ENCODE measurements around the gene PTBP2.

Gene PTBP2

GRCh38 chr1:96707023-96707422, 14.6 kb upstream of the PTBP2 start:
- Histone ChIP-seq H3K4me1 (no peaks in the 10 kb centered on the region), H3K4me2 (no peak overlapping the region), H4K20me1 (no peaks in the 10 kb centered on the region), H3K27me3 (no peaks in the 10 kb centered on the region), H3K4me3 (no peak overlapping the region), H3K9ac (no peak overlapping the region), H3K36me3 (no peaks in the 10 kb centered on the region), H3K27ac (no peak overlapping the region), H3K9me3 (no peaks in the 10 kb centered on the region)
- TF ChIP-seq Cebpa-rat (IDR thresholded peaks at IDR 0.05) = no peak

DNA sequence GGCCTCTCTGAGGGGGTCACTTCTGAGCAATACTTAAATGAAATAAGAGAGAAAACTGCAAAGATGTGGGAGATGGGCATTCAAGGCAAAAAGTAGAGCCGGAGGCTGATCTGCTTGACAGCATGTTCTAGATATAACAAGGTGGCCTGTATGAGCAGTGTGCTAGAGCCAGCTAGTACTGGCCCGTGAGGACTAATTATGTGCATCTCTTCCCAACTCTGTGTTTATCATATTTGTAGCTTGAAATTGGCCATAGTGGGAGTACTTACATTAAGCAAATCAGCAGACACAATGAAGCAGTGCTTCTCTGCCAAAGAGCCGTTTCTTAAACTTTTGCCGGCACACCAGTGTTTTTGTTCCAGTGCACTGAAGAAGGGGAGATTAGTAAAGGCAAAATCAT, 13.1 kb upstream of the PTBP2 start:
- H3K4me2 ChIP-seq = no peak overlapping the region
- H3K4me3 ChIP-seq = no peak overlapping the region
- no peaks in the 10 kb centered on the region for H3K36me3 ChIP-seq
- H3K27me3 ChIP-seq = no peaks in the 10 kb centered on the region
- H3K9ac ChIP-seq = no peak overlapping the region
- H3K9me3 ChIP-seq = no peaks in the 10 kb centered on the region
- H3K4me1 ChIP-seq = no peaks in the 10 kb centered on the region
- TF ChIP-seq Cebpa-rat (IDR thresholded peaks at IDR 0.05) = no peak
- no peaks in the 10 kb centered on the region for H4K20me1 ChIP-seq
- H3K27ac ChIP-seq = no peak overlapping the region

DNA sequence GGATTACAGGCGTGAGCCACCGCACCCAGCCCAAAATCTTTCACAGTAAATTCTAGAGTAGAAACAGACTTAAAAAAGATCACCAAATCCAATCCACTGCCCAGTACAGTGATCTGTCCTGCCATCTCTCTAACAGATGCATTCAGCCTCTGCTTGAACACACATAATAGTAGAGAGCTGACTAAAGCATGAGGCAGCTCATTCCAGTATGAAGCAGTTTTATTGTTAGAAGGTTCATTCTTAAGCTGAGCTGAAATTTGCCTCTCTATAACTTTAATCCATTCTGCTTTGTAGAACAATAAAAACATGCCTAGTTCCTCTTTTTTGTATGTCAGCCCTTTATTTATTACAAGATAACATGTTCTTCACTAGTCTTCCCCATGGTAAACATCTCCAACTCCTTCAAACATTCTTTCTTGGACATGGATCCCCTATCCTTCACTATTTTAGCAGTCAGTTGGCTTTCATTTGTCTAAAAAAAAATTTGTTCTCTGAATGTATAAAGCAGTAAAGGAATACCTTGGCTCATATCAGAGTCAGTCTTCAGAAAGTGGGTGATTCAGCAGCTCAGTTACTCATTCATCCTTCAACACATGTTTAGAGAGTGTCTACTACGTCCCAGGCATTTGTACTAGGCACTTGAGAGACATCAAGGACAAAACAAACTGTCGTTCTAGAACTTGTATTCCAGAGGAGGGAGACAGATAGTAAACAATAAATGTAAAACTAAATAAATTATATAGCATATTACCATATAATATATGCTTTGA, 10.7 kb upstream of the PTBP2 start:
- TF ChIP-seq Cebpa-rat (IDR thresholded peaks at IDR 0.05) = no peak
- H3K27ac ChIP-seq = no peak overlapping the region
- no peaks in the 10 kb centered on the region for H3K27me3 ChIP-seq
- no peak overlapping the region for H3K9ac ChIP-seq
- no peaks in the 10 kb centered on the region for H3K36me3 ChIP-seq
- H3K4me1 ChIP-seq = no peaks in the 10 kb centered on the region
- H3K4me2 ChIP-seq = no peak overlapping the region
- H3K4me3 ChIP-seq = no peak overlapping the region
- no peaks in the 10 kb centered on the region for H3K9me3 ChIP-seq
- no peaks in the 10 kb centered on the region for H4K20me1 ChIP-seq

- Histone ChIP-seq H3K4me2 (no peak overlapping the region), H4K20me1 (no peaks in the 10 kb centered on the region), H3K27ac (no peak overlapping the region), H3K9ac (no peak overlapping the region), H3K36me3 (no peaks in the 10 kb centered on the region), H3K4me3 (no peak overlapping the region), H3K4me1 (no peaks in the 10 kb centered on the region), H3K9me3 (no peaks in the 10 kb centered on the region), H3K27me3 (no peaks in the 10 kb centered on the region)
- no peak for TF ChIP-seq Cebpa-rat (IDR thresholded peaks at IDR 0.05)
Measured at GRCh38 chr1:96713649-96714048, 7.9 kb upstream of the PTBP2 start.

- H3K4me2 ChIP-seq = no peak overlapping the region
- TF ChIP-seq Cebpa-rat (IDR thresholded peaks at IDR 0.05) = no peak
- H3K27me3 ChIP-seq = no peaks in the 10 kb centered on the region
- no peak overlapping the region for H3K27ac ChIP-seq
- H3K9ac ChIP-seq = no peak overlapping the region
- no peaks in the 10 kb centered on the region for H3K4me1 ChIP-seq
- H3K9me3 ChIP-seq = no peaks in the 10 kb centered on the region
- H4K20me1 ChIP-seq = no peaks in the 10 kb centered on the region
- H3K36me3 ChIP-seq = no peaks in the 10 kb centered on the region
- no peak overlapping the region for H3K4me3 ChIP-seq
Measured at GRCh38 chr1:96714881-96715280, 6.7 kb upstream of the PTBP2 start.

GRCh38 chr1:96715482-96715881, 6.1 kb upstream of the PTBP2 start:
- no peak for TF ChIP-seq Cebpa-rat (IDR thresholded peaks at IDR 0.05)
- Histone ChIP-seq H3K4me3 (no peak overlapping the region), H3K9ac (no peak overlapping the region), H3K4me1 (no peaks in the 10 kb centered on the region), H3K4me2 (no peak overlapping the region), H3K27ac (no peak overlapping the region), H3K9me3 (no peaks in the 10 kb centered on the region), H3K36me3 (no peaks in the 10 kb centered on the region), H3K27me3 (no peaks in the 10 kb centered on the region), H4K20me1 (no peaks in the 10 kb centered on the region)

DNA sequence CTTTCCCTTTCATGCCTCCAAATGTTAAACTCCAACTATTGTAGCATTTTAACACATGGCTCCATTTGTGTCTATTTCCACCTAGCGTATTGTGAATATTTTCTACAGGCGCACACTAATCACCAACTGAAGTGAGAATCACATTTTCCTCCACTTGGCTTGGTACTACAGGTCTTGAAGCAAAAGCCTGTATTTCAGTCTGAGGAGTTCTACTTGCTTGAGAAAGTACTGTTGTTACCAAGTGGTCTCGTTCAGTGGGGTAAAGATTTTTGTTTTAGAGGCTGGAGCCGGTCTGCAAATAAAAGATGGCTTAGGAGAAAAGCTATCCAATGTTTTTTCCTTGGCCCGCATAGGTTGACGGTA, 550 bp upstream of the PTBP2 start:
- Histone ChIP-seq H3K36me3 (peaks cover 19% of the 10 kb centered on the region), H3K4me3 (peak overlapping the region; percentile 91), H3K4me2 (peak overlapping the region; percentile 71), H3K9ac (peak overlapping the region; percentile 96), H4K20me1 (peaks cover 19% of the 10 kb centered on the region), H3K27me3 (no peaks in the 10 kb centered on the region), H3K27ac (peak overlapping the region; percentile 96), H3K4me1 (peaks cover 18% of the 10 kb centered on the region; the same call in 1 of the 2 replicates), H3K9me3 (peaks cover 11% of the 10 kb centered on the region; the same call in 1 of the 2 replicates)
- TF ChIP-seq Cebpa-rat (IDR thresholded peaks at IDR 0.05) = no peak

- Histone ChIP-seq H3K9me3 (peaks cover 24% of the 10 kb centered on the region), H3K27me3 (no peaks in the 10 kb centered on the region), H3K4me2 (peak overlapping the region; percentile 87), H3K27ac (peak overlapping the region; percentile 96), H3K36me3 (peaks cover 32% of the 10 kb centered on the region), H4K20me1 (peaks cover 30% of the 10 kb centered on the region), H3K4me3 (peak overlapping the region; percentile 91), H3K4me1 (peaks cover 18% of the 10 kb centered on the region; the same call in 1 of the 2 replicates), H3K9ac (peak overlapping the region; percentile 96)
- TF ChIP-seq Cebpa-rat (IDR thresholded peaks at IDR 0.05) = no peak
Measured at GRCh38 chr1:96722161-96722922, 758 bp downstream of the PTBP2 start.

DNA sequence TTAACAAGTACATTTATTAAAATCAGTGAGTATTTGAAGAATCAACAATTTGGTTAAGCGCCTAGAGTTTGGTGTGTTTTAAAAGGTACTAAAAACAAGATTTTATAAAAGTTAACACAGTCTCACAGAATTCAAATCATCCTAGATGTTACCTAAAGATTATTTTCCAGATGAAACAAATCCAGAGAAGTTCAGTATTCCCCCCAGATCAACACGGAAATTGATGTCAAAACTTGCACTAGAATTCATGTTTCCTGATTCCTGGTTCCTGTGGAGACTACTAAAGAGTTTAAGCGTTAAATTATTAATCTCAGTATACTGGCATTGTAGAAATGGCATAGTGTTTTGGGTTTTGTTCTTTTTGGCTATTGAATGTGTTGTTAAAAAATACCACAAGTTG, 1.4 kb downstream of the PTBP2 start:
- no peak for TF ChIP-seq Cebpa-rat (IDR thresholded peaks at IDR 0.05)
- no peaks in the 10 kb centered on the region for H3K27me3 ChIP-seq
- H4K20me1 ChIP-seq = peaks cover 36% of the 10 kb centered on the region
- H3K4me1 ChIP-seq = peaks cover 18% of the 10 kb centered on the region; the same call in 1 of the 2 replicates
- peaks cover 30% of the 10 kb centered on the region for H3K9me3 ChIP-seq
- peak overlapping the region; percentile 96 for H3K9ac ChIP-seq
- H3K36me3 ChIP-seq = peaks cover 38% of the 10 kb centered on the region
- peak overlapping the region; percentile 91 for H3K4me3 ChIP-seq
- peak overlapping the region; percentile 96 for H3K27ac ChIP-seq
- peak overlapping the region; percentile 87 for H3K4me2 ChIP-seq

- no peak for TF ChIP-seq Cebpa-rat (IDR thresholded peaks at IDR 0.05)
- peak overlapping the region; percentile 87 for H3K4me2 ChIP-seq
- peak overlapping the region; percentile 96; the same call in 1 of the 2 replicates for H3K27ac ChIP-seq
- peak overlapping the region; percentile 96 for H3K9ac ChIP-seq
- H3K4me3 ChIP-seq = peak overlapping the region; percentile 91
- peaks cover 43% of the 10 kb centered on the region for H3K36me3 ChIP-seq
- H4K20me1 ChIP-seq = peaks cover 41% of the 10 kb centered on the region
- H3K27me3 ChIP-seq = no peaks in the 10 kb centered on the region
- H3K4me1 ChIP-seq = peaks cover 18% of the 10 kb centered on the region; the same call in 1 of the 2 replicates
- peaks cover 33% of the 10 kb centered on the region for H3K9me3 ChIP-seq
Measured at GRCh38 chr1:96723377-96723776, 1.8 kb downstream of the PTBP2 start.

Data from BLaER1 (cell line).